Motor neuron (in vitro differentiated cells): ENCODE data around the gene MN1. TPM values are rescaled to one million over a fixed set of nuclear protein-coding genes. Genes with fewer than 3 reads are reported as not detected.

Experiments used
- ATAC-seq, 8 experiments: fragments of 200-7000 bp; cut with Tn5 transposase; replicated peaks in 6 of 8; 2 replicates each; pipeline ENCODE4 v1.8.0; 2021; ENCODE audit warnings: mild to moderate bottlenecking in 8 of 8, moderate library complexity in 8 of 8
- H3K27ac ChIP-seq, 2 donors: fragments of 250-450 bp; sonication (Bioruptor Pico); 2 replicates each; pipeline ENCODE4 v1.9.0; 2021; ENCODE audit warnings: antibody characterized with exemption in 2 of 2, mild to moderate bottlenecking in 2 of 2, moderate library complexity in 1 of 2
- H3K4me1 ChIP-seq, 2 donors: fragments of 250-450 bp; sonication (Bioruptor Pico); replicated peaks in 1 of 2; 2 replicates each; pipeline ENCODE4 v1.6.1; 2021; ENCODE audit warnings: antibody characterized with exemption in 2 of 2, mild to moderate bottlenecking in 2 of 2, moderate library complexity in 1 of 2
- H3K4me3 ChIP-seq, 5 donors: fragments of 250-450 bp; sonication (Bioruptor Pico); 2 replicates each; pipeline ENCODE4 v1.9.0; 2021; ENCODE audit warnings: antibody characterized with exemption in 5 of 5, mild to moderate bottlenecking in 5 of 5, moderate library complexity in 4 of 5
- WGBS, 10 experiments: fragments of 450-650 bp; shearing (Covaris generic); methylation state at CpG; one replicate each; pipeline ENCODE4 v1.0.0; 2022; 5-methylcytosine and 5-hydroxymethylcytosine counted together
- in situ Hi-C, 9 experiments: fragments of 400-800 bp; cut with MboI; loops; one replicate each; pipeline ENCODE4 v1.15.0; 2021; ENCODE audit warnings: low sequenced_read_pairs in 9 of 9, low pct_unique_long_range_greater_than_20kb in 2 of 9; ENCODE audit not compliant: unreplicated experiment in 9 of 9
- total RNA-seq, 8 experiments: library from RNA; unstranded; fragments of 300-600 nt; gene quantifications; 2 replicates each; pipeline versions ENCODE4 v1.2.3 to v1.2.4, GENCODE V29; 2022

MN1 gene
- total RNA-seq, 8 experiments from 2014 or later = 4.2 to 11.2 (median 7.8) TPM

DNA sequence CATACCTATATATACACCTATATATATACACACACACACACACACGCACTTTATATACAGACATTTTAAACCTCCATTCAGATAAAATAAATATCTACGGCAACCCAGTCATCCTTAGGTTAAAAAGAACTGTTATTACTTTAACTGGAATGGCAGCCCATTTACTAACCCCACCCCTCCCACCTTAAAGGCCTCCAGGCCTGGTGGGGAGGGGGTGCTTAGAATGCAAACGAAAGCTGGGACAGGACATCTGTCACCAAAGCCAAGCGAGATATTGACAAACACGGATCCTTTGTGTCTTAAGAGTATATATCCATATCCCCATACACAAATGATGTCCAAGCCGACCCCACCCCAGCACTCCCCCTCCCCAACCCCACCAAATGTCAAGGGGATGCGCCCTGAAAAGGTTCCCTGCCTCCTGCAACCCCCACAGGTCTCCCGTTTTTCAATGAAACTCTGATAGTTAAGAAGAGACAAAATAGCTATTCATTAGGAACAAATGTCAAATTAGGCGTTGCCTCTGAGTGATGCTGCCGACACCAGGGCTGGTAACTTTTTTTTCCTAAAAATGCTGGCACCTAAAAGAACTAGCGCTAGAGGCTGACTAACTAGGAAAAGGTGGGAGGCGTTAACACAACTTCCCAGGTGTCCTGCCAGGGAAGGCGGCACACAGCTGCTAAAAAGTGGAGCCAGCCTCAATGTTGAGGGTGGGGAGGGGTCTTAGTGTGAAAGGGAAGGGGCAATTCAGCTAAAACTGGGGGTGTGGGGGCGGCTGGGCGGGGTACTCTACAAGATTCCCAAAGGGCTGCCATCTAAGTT, 5.6 kb downstream of the MN1 start:
- in situ Hi-C loops = no loop called here
- peaks cover 65 to 70% of the 10 kb centered on the region in 2 donors for H3K4me1 ChIP-seq
- peak overlapping the region; percentile 33 to 42 (median 36) for H3K4me3 ChIP-seq
- H3K27ac ChIP-seq = peak overlapping the region; percentile 10 to 76
- WGBS, 10 experiments = 0 to 61% (median 42%) methylated on average over 1 to 4 of the region's 15 CpGs; no CpG with 5 or more reads in 4 of the 10 experiments
- ATAC-seq = no peak

DNA sequence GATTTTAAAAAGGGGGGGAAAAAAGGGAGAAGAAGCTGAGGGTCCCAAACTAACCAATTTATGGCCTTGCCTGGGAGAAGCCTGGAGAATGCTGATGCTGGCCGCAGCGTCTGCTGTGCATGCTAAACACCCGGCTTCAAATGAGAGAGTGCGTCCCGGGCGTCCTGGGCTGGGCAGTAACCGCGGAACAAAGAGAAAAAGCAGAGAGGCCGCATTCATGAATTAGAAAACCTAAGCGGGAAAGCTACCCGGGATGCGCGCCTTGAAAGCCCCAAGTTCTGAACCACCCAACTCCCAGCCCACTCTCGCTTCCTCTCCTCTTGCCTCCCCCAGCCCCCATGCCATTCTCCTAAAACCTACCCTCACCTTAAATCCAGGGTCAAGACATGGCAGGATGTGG, 6.5 kb downstream of the MN1 start:
- in situ Hi-C loops = no loop called here
- Histone ChIP-seq H3K4me1 (peaks cover 74 to 78% of the 10 kb centered on the region in 2 donors), H3K27ac (peak overlapping the region; percentile 44 to 76), H3K4me3 (peak overlapping the region; percentile 33 to 42 (median 36))
- 0 to 100% (median 3%) methylated on average over 1 to 9 of the region's 14 CpGs; no CpG with 5 or more reads in 5 of the 10 experiments for WGBS, 10 experiments
- peak in 6 of 8 experiments; percentile 26 to 47 (median 33) for ATAC-seq

DNA sequence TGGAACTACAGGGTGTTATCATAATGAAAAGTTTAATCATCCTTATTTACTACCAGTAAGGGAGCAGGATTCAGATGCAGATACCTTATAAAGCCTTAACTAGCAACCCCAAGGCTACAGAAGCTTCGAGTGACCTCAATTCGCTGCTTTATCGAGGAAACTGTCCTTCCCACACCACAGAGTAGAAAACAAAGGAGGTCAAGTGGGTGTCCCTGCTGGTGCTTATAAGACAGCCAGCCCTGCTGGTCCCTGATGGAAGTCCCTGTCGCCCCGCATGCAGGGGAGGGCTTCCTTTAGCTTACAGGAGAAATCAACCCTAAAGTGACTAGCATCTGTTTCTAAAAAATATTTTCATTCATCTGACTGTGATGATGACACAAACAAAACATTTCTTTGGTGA, 7.3 kb downstream of the MN1 start:
- H3K27ac ChIP-seq = peak overlapping the region in 1 of 2 donors; percentile 11
- WGBS, 10 experiments = 0 to 44% (median 3%) methylated on average over 1 to 5 of the region's 5 CpGs; no CpG with 5 or more reads in 3 of the 10 experiments

DNA sequence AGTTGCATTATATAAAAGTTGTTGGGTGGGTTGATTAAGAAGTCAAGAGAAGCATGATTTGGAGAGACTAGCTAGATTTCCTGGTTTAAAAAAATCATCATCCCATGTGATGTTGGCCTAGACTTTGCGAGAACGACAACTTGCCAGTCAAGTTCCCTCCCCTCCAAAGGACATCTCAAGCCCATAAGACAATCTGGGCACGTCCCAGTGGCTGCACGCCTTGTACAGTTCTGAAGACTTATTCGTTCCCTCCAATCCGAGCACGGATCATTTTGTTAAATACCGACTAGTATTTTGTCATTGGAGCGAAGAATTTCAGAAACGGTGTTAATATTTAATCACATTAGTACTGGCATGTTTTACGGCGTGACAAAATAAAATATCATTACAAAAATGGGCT, 8.0 kb downstream of the MN1 start:
- peak overlapping the region in 4 of 5 donors; percentile 34 to 42 (median 36) for H3K4me3 ChIP-seq
- H3K4me1 ChIP-seq = peaks cover 64 to 69% of the 10 kb centered on the region in 2 donors
- 38 to 93% (median 82%) methylated on average over 3 to 12 of the region's 12 CpGs; no CpG with 5 or more reads in 1 of the 10 experiments for whole genome bisulfite sequencing, 10 experiments
- H3K27ac ChIP-seq = no peak overlapping the region
- in situ Hi-C loops = no loop called here
- no peak for ATAC-seq

More for the DNA sequence above, 7.3 kb downstream of the MN1 start:
- peak overlapping the region; percentile 33 to 42 (median 36) for H3K4me3 ChIP-seq
- in situ Hi-C loops = no loop called here
- ATAC-seq = peak in 2 of 8 experiments; percentile 22 to 26
- peaks cover 71 to 75% of the 10 kb centered on the region in 2 donors for H3K4me1 ChIP-seq

DNA sequence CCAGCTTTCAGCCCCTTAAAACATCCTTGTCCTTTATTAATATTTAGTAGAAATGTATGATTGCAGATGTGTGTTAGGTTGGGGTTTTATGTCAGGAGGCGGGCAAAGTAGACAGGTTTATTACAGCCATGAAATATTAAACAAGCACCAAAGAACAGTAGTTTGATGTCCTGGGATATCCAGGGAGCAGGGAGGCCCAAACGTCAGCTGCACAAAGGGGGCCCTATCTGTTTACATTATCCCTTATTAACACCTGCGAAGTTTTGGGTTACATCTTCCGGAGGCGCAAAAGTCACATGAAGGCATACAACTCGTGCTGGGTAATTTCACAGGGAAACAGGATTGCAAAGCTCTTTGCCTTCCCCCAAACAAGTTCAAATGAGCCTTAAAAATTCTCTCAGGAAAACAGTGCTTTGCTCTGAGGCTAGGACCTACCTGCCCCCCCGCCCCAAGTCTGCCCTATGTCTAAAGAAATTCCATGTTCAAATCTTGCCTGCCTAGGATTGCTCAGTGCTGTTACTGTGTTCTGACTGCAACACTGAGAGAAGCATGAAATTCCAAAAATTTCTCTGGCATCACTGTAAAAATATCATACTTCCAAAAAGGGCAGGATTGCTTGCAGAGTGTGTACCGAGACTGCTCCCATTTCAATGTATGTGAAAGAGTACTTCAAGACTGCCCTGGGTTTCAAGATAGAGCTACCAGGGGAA, 8.9 kb downstream of the MN1 start:
- Histone ChIP-seq H3K4me1 (peaks cover 65 to 67% of the 10 kb centered on the region in 2 donors), H3K27ac (no peak overlapping the region), H3K4me3 (peak overlapping the region in 4 of 5 donors; percentile 2 to 37 (median 5))
- WGBS, 10 experiments = 24 to 100% (median 50%) methylated on average over 1 to 6 of the region's 8 CpGs; no CpG with 5 or more reads in 3 of the 10 experiments
- in situ Hi-C loops = no loop called here
- peak in 1 of 8 experiments; percentile 17 for ATAC-seq

DNA sequence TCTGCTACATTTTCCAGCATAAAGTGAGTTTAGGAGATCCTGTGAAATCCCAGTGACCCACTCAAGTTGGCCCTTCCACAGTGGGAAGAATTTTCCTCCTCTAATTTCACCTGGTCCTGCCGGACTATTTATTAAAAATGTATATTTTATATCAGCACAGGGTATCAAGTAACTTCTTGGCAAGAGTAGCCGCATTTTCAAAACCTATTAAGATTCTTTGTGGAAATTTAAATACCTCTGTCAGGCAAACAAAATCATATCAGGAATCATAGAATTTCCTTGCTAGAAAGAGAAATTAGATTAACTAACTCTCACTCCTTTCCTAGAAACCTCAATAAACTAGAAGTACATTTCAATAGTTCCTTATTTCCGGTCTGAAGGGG, 9.7 kb downstream of the MN1 start:
- ATAC-seq = no peak
- 50 to 100% (median 81%) methylated on average over 1 to 3 of the region's 3 CpGs; no CpG with 5 or more reads in 2 of the 10 experiments for WGBS, 10 experiments
- Histone ChIP-seq H3K4me3 (peak overlapping the region in 3 of 5 donors; percentile 13 to 27 (median 14)), H3K4me1 (peaks cover 67 to 69% of the 10 kb centered on the region in 2 donors), H3K27ac (no peak overlapping the region)
- in situ Hi-C loops = no loop called here

DNA sequence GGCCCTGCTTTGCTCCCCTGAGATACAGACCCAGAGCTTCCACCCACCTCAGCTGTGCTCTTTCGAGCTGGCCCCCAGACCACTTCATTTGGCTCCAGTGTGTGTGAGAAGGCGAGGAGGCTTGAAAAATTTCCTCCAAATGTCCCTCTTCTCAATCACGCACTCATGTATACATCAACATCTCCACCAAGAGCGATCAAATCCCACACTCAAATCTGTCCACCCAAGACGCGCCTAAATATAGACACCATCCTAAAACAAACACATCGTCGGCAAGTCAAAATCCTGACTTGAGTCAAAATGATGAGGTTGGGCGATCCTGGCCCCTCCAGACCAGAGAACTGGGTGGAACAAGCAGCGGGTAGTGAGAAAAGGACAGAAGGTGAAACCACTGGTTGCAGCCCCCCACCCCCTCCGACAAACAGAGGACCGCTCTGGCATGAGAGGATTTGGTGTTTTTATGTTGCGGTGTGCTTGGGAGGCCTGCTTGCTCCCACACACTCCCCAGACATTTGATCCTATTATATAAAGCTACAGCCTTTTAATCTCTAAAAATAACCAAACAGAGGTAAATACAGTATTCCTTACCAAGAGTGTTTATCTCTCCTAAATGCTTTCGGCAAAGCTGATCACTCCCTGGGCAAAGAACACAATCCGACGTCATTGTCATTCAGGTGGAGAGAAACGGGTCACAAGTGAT, 10.2 kb downstream of the MN1 start:
- Histone ChIP-seq H3K27ac (peak overlapping the region in 1 of 2 donors; percentile 14), H3K4me1 (peaks cover 68 to 70% of the 10 kb centered on the region in 2 donors), H3K4me3 (peak overlapping the region in 4 of 5 donors; percentile 3 to 27 (median 14))
- in situ Hi-C loops = no loop called here
- WGBS, 10 experiments = 18 to 95% (median 38%) methylated on average over 2 to 12 of the region's 17 CpGs; no CpG with 5 or more reads in 1 of the 10 experiments
- ATAC-seq = peak in 3 of 8 experiments; percentile 6 to 17 (median 8)

DNA sequence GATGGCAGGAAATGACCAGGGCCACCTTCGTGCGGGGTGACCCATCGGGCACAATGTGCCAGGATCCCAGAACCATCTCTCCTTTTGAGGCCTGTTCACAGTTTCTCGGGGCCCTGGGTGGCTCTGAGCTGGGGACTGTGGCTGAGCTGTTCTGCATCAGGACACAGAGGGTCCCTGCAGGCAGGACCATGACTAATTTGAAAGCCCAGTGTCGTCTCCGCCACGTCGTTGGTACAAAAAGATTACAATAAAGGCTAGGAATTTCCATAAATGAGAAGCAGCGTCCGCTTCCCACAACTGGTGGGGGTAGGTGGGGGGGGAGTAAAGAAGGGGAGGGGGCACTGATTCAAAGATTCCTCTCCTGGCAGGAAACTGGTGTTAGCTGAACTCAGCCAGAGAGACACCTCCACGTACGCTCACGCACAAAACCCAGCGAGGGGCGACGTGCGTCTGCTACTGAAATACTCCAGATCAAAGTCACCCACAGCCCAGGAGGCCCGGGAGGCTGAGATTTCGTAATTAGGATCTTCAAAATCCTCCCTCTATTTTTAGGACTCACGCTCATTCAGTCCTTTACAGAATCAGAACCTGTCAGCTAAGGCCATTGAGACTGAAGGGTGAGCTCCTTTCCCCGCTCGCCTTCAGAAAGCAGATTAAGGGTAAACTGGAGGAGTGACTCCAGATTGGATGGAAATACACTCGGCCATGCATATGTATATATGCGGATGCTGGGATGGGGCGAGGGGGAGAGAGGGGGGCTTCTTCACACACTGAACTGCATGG, 11.0 kb downstream of the MN1 start:
- WGBS, 10 experiments = 10 to 100% (median 40%) methylated on average over 1 to 10 of the region's 25 CpGs; no CpG with 5 or more reads in 5 of the 10 experiments
- peak overlapping the region; percentile 22 to 24 for H3K27ac ChIP-seq
- peaks cover 75 to 77% of the 10 kb centered on the region in 2 donors for H3K4me1 ChIP-seq
- peak overlapping the region in 4 of 5 donors; percentile 3 to 27 (median 14) for H3K4me3 ChIP-seq
- in situ Hi-C loops = no loop called here
- peak in 6 of 8 experiments; percentile 46 to 76 (median 68) for ATAC-seq

DNA sequence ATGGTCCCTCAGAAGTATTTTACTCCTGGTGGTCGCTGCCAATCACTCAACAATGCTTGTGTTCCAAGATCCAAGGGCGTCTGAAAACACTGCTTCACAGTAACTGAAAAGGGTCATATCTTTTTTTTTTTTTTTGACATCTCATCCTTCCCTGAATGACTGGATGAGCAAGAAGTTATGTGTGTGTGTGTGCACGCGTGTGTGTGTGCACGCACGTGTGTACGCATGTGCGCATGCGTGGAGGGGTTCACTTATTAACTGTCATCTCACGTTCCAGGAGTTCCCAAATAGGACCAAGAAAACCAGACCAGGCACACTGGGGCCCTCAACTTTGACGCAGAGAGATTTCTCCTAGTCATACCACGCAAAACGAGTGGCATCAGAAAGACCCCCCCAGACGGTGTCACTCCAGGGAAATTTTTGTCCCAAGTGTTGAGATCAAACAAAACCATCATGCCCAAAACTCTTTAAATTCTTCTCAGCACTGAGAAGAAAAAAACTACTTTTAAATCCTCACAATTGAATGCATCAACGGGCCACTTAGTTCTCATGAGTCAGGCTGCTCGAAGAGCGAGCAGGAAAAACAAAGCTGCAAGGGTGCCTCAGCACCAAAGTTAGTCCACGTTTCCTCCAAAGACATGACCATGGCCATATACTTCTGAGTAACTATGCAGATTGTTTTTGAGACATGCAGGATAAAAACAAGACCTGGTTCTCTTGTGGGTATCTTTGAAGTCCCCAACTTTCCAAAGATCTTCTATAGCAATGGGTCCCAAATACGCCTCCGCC, 12.9 kb downstream of the MN1 start:
- WGBS, 10 experiments = 75 to 100% (median 88%) methylated on average over 2 to 18 of the region's 20 CpGs; no CpG with 5 or more reads in 3 of the 10 experiments
- no peak overlapping the region for H3K27ac ChIP-seq
- H3K4me1 ChIP-seq = peaks cover 79 to 82% of the 10 kb centered on the region in 2 donors
- in situ Hi-C loops = no loop called here
- H3K4me3 ChIP-seq = no peak overlapping the region
- ATAC-seq = no peak

DNA sequence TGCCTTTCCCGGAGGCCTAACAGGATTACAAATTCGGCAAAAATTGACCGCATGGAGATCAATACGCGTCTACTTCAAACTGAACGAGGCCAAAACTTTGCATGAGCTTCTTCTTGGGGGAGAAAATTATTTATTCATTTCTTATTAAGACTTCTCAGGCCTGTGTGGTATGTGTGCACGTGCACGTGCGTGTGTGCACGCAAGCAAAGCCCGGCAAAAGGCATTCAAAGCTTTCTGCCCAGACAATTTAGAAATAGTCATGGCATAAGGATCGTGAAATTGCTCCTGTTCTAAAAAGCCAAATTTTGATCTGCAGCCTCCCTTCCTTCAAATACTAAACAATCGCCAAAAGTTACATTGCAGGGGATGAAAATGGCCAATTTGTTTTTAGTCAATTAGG, 14.6 kb downstream of the MN1 start:
- Histone ChIP-seq H3K4me1 (peaks cover 61 to 68% of the 10 kb centered on the region in 2 donors), H3K4me3 (no peak overlapping the region), H3K27ac (no peak overlapping the region)
- 68 to 100% (median 91%) methylated on average over 1 to 13 of the region's 13 CpGs; no CpG with 5 or more reads in 1 of the 10 experiments for WGBS, 10 experiments
- in situ Hi-C loops = no loop called here
- ATAC-seq = no peak

DNA sequence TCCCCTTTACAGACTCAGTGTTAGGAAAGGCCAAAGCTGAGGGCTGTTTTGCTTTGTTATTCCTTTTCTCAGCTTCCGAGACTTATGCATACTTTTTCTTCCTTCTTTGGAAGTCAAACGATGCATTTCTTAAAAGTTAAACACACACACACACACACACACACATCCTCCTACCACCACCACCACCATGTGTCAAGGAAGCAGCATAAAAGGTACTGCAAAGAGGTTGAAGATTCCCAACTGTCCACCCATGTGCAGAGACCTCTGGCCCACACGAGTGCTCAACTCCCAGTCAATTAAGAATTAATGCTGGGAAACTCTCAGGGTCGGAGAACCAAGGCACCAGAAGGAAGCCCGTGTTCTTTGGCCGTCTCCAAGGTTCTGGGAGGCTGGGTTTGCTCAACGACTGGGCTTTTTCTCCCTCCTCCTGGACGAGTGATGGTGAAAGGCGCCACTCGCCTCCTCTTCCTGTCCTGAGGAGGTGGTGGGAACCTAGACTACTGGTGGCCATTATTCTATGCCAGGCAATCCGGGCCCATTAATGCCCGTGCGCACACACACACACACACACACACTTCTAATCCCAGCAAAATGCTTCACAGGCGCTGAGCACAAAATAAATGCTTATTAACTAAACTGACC, 15.1 kb downstream of the MN1 start:
- peaks cover 56 to 63% of the 10 kb centered on the region in 2 donors for H3K4me1 ChIP-seq
- no peak overlapping the region for H3K27ac ChIP-seq
- 0 to 93% (median 71%) methylated on average over 1 to 9 of the region's 14 CpGs for WGBS, 10 experiments
- in situ Hi-C loops = no loop called here
- no peak overlapping the region for H3K4me3 ChIP-seq
- no peak for ATAC-seq
